Measurements from ENCODE around the gene KRTAP10-7.

Gene KRTAP10-7

DNA sequence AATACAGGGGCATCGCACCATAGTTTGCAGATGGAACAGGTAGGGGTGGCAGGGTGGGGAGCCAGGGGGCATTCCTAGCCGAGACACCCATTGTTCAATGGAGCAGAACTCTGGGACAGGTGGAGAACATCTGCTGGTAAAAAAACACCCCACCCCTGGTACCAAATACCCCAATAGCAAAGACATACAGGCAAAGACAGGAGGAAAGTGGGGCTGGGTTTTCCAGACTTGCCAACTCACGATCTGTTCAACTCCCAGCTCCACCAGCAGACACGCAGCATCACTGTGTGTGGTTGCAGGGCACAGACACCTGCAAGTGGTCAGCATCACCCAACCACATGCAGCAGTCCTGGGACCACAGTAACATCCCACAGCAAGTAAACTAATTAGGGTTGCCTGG lies 11.2 kb downstream of the KRTAP10-7 start:
- H3F3A ChIP-seq (ENCODE audit: insufficient read depth), result no peaks in the 10 kb centered on the region
- H3K36me3 ChIP-seq (ENCODE audit: low read length), result no peaks in the 10 kb centered on the region
- H3K27me3 ChIP-seq (ENCODE audit: low read length), result no peaks in the 10 kb centered on the region
- no peaks in the 10 kb centered on the region for H3K9me3 ChIP-seq (ENCODE audit: insufficient read depth, low read length)
- H4K20me1 ChIP-seq (ENCODE audit: low read depth, low read length), result no peaks in the 10 kb centered on the region
- TF ChIP-seq, protein P1, sequence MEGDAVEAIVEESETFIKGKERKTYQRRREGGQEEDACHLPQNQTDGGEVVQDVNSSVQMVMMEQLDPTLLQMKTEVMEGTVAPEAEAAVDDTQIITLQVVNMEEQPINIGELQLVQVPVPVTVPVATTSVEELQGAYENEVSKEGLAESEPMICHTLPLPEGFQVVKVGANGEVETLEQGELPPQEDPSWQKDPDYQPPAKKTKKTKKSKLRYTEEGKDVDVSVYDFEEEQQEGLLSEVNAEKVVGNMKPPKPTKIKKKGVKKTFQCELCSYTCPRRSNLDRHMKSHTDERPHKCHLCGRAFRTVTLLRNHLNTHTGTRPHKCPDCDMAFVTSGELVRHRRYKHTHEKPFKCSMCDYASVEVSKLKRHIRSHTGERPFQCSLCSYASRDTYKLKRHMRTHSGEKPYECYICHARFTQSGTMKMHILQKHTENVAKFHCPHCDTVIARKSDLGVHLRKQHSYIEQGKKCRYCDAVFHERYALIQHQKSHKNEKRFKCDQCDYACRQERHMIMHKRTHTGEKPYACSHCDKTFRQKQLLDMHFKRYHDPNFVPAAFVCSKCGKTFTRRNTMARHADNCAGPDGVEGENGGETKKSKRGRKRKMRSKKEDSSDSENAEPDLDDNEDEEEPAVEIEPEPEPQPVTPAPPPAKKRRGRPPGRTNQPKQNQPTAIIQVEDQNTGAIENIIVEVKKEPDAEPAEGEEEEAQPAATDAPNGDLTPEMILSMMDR (IDR thresholded peaks at IDR 0.05; ENCODE audit: insufficient read depth, low read length, poor library complexity, severe bottlenecking), result no peak
- no peak overlapping the region for H3K27ac ChIP-seq (ENCODE audit: low read depth, low read length)
- no peak overlapping the region for H2AFZ ChIP-seq (ENCODE audit: low read depth, low read length, severe bottlenecking)
- H3K4me2 ChIP-seq (ENCODE audit: low read depth, low read length, poor library complexity, severe bottlenecking), result no peak overlapping the region
- no peaks in the 10 kb centered on the region for H3K79me2 ChIP-seq (ENCODE audit: insufficient read depth, low read length)
- no peak overlapping the region for H3K9ac ChIP-seq (ENCODE audit: low read length)
- H3K4me3 ChIP-seq (ENCODE audit: insufficient read depth, low read length, poor library complexity, severe bottlenecking), result no peak overlapping the region
- H3K9me2 ChIP-seq (replicated peaks; ENCODE audit: insufficient read depth, low read length), result no peaks in the 10 kb centered on the region

GRCh38 chr21:44612029-44612486 lies 11.7 kb downstream of the KRTAP10-7 start, which contains the start of gene KRTAP10-8:
Gene KRTAP10-8 (plus strand): TSS chr21:44612079. CDS start chr21:44612101, 22 bp downstream.
- H2AFZ ChIP-seq (ENCODE audit: low read depth, low read length, severe bottlenecking), result no peak within 1 kb of the TSS
- H3K9ac ChIP-seq (ENCODE audit: low read length), result no peak within 1 kb of the TSS
- no peak for TF ChIP-seq EZH2phosphoT487 (conservative IDR thresholded peaks at IDR 0.05; ENCODE audit: low read length)
- TF ChIP-seq, protein P1 (IDR thresholded peaks at IDR 0.05; ENCODE audit: insufficient read depth, low read length, poor library complexity, severe bottlenecking), result no peak
- no peaks in the 10 kb centered on the region for H3F3A ChIP-seq (ENCODE audit: insufficient read depth)
- H3K4me3 ChIP-seq (ENCODE audit: insufficient read depth, low read length, poor library complexity, severe bottlenecking), result no peak within 1 kb of the TSS
- H3K9me3 ChIP-seq (ENCODE audit: insufficient read depth, low read length), result no peaks in the 10 kb centered on the region
- no peaks in the 10 kb centered on the region for H4K20me1 ChIP-seq (ENCODE audit: low read depth, low read length)
- no peak within 1 kb of the TSS for H3K27ac ChIP-seq (ENCODE audit: low read depth, low read length)
- no peaks in the 10 kb centered on the region for H3K79me2 ChIP-seq (ENCODE audit: insufficient read depth, low read length)
- no peaks in the 10 kb centered on the region for H3K27me3 ChIP-seq (ENCODE audit: low read length)
- H3K4me2 ChIP-seq (ENCODE audit: low read depth, low read length, poor library complexity, severe bottlenecking), result no peak within 1 kb of the TSS
- no peaks in the 10 kb centered on the region for H3K9me2 ChIP-seq (replicated peaks; ENCODE audit: insufficient read depth, low read length)
- H3K36me3 ChIP-seq (ENCODE audit: low read length), result no peaks in the 10 kb centered on the region

DNA sequence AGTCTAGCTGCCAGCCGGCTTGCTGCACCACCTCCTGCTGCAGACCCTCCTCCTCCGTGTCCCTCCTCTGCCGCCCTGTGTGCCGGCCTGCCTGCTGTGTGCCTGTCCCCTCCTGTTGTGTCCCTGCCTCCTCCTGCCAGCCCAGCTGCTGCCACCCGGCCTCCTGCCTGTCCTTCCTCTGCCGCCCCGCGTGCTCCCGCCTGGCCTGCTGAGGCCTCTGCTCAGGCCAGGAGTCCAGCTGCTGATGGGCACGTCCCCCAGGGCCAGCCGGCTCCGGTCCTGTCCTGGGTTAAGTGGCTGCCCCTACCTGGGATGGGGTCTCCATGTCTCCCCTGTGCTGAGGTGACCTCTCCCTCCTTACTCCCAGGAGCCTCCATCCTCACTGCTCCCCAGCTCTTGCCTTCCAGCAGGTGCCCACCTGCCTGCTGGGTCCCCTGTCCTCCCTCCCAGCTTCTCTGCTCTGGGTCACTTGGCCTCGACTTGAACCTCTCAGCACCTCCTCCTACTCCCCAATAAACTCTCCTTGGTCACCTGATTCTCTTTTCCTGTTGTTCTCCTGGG lies 12.4 kb downstream of the KRTAP10-7 start:
- Histone ChIP-seq H3K9ac (ENCODE audit: low read length) (no peak overlapping the region), H3K27ac (ENCODE audit: low read depth, low read length) (no peak overlapping the region), H3K36me3 (ENCODE audit: low read length) (no peaks in the 10 kb centered on the region), H3K79me2 (ENCODE audit: insufficient read depth, low read length) (no peaks in the 10 kb centered on the region), H3K9me2 (replicated peaks; ENCODE audit: insufficient read depth, low read length) (no peaks in the 10 kb centered on the region), H3F3A (ENCODE audit: insufficient read depth) (no peaks in the 10 kb centered on the region), H3K9me3 (ENCODE audit: insufficient read depth, low read length) (no peaks in the 10 kb centered on the region), H3K27me3 (ENCODE audit: low read length) (no peaks in the 10 kb centered on the region), H4K20me1 (ENCODE audit: low read depth, low read length) (no peaks in the 10 kb centered on the region), H3K4me3 (ENCODE audit: insufficient read depth, low read length, poor library complexity, severe bottlenecking) (no peak overlapping the region), H3K4me2 (ENCODE audit: low read depth, low read length, poor library complexity, severe bottlenecking) (no peak overlapping the region), H2AFZ (ENCODE audit: low read depth, low read length, severe bottlenecking) (no peak overlapping the region)
- TF ChIP-seq, protein P1 (IDR thresholded peaks at IDR 0.05; ENCODE audit: insufficient read depth, low read length, poor library complexity, severe bottlenecking), result no peak
- TF ChIP-seq EZH2phosphoT487 (conservative IDR thresholded peaks at IDR 0.05; ENCODE audit: low read length), result no peak
